GM13977 (cell line): ENCODE measurements around the gene NR2F1-AS1.

Experiments used
- DNase-seq: peaks from one replicate; pipeline ENCODE4 v3.0.0; 2012; ENCODE audit warnings: low spot score
- in situ Hi-C: fragments of 300-500 bp; cut with MboI; formaldehyde crosslinking; loops from one replicate; pipeline ENCODE4 v1.12.0; 2022; ENCODE audit warnings: low sequenced_read_pairs, low pct_unique_long_range_greater_than_20kb, mixed read lengths, inconsistent platforms; ENCODE audit not compliant: unreplicated experiment
- TF ChIP-seq, protein P1 (sequence below): IDR thresholded peaks from 2 replicates; pipeline ENCODE4 v1.5.1; 2012; ENCODE audit warnings: mild to moderate bottlenecking, control low read depth; ENCODE audit not compliant: insufficient read depth; ENCODE audit errors: extremely low read depth, missing control alignments

NR2F1-AS1 gene

GRCh38 chr5:93378073-93378472 lies 202.9 kb downstream of the NR2F1-AS1 start:
- in situ Hi-C loops, result no loop called here
- TF ChIP-seq, protein P1, sequence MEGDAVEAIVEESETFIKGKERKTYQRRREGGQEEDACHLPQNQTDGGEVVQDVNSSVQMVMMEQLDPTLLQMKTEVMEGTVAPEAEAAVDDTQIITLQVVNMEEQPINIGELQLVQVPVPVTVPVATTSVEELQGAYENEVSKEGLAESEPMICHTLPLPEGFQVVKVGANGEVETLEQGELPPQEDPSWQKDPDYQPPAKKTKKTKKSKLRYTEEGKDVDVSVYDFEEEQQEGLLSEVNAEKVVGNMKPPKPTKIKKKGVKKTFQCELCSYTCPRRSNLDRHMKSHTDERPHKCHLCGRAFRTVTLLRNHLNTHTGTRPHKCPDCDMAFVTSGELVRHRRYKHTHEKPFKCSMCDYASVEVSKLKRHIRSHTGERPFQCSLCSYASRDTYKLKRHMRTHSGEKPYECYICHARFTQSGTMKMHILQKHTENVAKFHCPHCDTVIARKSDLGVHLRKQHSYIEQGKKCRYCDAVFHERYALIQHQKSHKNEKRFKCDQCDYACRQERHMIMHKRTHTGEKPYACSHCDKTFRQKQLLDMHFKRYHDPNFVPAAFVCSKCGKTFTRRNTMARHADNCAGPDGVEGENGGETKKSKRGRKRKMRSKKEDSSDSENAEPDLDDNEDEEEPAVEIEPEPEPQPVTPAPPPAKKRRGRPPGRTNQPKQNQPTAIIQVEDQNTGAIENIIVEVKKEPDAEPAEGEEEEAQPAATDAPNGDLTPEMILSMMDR, result no peak
- DNase-seq, result no peak

DNA sequence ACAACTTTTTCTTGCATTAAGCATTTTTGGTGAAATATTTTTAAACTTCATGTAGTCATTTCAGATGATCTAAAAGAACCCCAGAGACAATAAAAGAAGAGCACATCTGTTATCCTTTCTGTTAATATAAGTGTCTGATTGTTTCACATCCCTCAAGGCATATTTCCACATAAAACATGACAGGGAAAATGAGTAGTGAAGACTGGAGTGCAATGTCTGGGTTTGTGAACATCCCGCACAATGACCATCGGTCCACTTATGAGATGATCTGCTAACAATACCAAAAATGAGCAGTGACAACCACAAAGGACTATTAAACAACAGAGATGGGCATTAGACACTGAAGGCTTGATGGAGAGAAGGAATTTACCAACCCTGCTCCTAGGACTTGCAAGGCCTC lies 209.1 kb downstream of the NR2F1-AS1 start:
- DNase-seq, result no peak
- in situ Hi-C loops, result no loop called here
- TF ChIP-seq, protein P1, result no peak

GRCh38 chr5:93364378-93364777 lies 216.6 kb downstream of the NR2F1-AS1 start:
- DNase-seq, result no peak
- TF ChIP-seq, protein P1, result no peak
- in situ Hi-C loops, result no loop called here

GRCh38 chr5:93360436-93361088 lies 220.5 kb downstream of the NR2F1-AS1 start:
- in situ Hi-C loops, result no loop called here
- DNase-seq, result no peak
- TF ChIP-seq, protein P1, result no peak

DNA sequence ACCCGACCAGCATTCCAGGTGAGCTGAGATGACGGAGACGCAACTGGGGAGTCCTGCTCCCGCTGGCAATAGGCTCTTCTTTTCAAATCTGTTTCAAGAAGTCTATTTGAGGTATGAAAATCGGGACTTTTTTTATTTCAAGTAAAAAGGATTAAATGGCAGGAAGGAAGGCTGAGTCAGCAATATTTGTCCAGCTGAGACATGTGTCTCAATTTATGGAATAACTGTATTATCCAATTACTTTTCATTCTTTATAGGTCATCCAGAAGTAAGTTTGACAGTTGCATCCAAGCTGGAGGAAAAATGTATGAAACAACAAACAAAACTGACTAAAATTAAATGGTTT lies 221.1 kb downstream of the NR2F1-AS1 start:
- DNase-seq, result no peak
- in situ Hi-C loops, result no loop called here
- TF ChIP-seq, protein P1, result no peak
